Stimulated activated CD4-positive, alpha-beta T cell treated with anti-CD3 and anti-CD28 coated beads, Interleukin-12 subunit alpha, Interleukin-12 subunit beta, amount 100 ng/mL, for 48 hours (primary cell): ENCODE results near the gene GNB5.

ENCODE experiments used
- DNase-seq, 3 donors: peaks; one replicate each; pipeline ENCODE4 v3.0.0-alpha.2; 2020; ENCODE audit warnings: low read depth in 2 of 3, low spot score in 1 of 3

GNB5 gene

DNA sequence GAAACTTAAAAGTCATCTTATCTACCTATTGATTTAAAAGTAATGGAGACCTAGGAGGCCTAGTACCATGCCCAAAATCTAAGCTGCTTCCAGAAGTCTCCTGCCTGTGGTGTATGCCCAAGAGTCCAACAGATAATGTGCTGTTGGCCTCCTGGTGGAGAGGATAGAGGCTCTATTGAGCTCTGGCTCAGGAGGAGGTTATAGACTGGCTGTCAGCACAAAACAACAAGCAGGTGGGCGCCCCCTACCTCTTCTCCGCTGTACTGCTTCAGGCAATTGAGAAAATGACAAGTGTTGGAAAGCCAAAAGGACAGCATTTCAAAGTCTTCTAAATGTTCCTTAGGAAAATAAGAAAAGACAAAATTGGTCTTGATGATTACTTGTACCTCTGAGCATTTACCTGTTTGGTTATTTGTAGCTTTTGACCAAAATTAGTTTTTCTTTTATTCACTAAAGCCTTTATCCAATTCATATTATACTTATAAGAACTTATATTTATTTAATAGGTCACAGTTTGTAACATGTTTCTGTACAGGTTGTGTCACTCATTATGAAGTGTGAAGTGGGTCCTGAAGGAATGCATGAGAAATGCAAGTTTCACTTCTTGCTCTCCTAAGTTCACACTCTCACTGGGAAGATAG lies 17.2 kb upstream of the GNB5 start:
- peak; percentile 61 to 85 (median 63) for DNase-seq

- DNase-seq: no peak
Observed at GRCh38 chr15:52207191-52207590, 16.0 kb upstream of the GNB5 start.

GRCh38 chr15:52206446-52206845 lies 15.3 kb upstream of the GNB5 start:
- no peak for DNase-seq

DNA sequence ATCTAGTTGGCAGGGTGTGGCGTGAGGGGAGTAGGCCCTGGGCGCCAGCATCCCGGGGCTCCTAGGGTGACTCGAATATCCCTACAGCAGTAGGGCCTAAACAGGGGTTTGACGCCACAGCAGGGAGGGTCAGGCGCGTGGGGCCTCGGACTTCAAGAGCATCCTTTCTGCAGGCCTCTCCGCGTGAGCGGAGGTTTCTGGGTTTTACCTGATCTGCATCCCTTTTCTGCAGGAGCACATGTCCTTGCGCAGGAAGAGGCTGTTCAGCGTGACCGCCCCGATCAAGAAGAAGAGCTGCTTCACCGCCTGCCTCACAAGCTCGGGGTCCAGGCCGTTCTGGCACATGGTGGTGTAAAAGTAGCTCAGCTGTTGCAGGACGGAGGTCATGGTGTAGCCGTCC lies 13.5 kb upstream of the GNB5 start:
- DNase-seq: no peak

GRCh38 chr15:52200831-52201365 lies 9.7 kb upstream of the GNB5 start:
- DNase-seq: no peak

- DNase-seq: no peak
Observed at GRCh38 chr15:52199271-52199670, 8.1 kb upstream of the GNB5 start.

GRCh38 chr15:52196891-52197290 lies 5.7 kb upstream of the GNB5 start:
- no peak for DNase-seq

GRCh38 chr15:52193791-52194190 lies 2.6 kb upstream of the GNB5 start:
- DNase-seq: no peak

DNA sequence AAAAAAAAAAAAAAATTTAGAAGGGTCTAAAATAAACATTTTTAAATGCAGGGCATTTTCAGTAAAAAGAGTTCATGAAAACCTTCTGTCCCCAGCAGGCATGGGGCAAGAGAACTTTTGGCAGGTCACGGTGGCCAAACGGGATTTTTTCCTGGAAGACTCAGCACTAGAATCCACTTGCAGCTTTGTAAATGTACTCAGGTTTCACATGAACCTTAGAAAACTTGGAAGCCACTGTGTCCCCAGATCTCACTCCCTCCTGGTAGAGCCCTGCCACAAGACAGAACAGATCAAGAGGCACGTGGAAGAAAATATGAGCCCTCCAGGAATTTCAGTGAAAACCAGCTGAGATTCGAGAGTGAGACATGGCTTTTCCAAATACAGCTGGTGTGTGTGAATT lies 2.1 kb upstream of the GNB5 start:
- DNase-seq: no peak

DNA sequence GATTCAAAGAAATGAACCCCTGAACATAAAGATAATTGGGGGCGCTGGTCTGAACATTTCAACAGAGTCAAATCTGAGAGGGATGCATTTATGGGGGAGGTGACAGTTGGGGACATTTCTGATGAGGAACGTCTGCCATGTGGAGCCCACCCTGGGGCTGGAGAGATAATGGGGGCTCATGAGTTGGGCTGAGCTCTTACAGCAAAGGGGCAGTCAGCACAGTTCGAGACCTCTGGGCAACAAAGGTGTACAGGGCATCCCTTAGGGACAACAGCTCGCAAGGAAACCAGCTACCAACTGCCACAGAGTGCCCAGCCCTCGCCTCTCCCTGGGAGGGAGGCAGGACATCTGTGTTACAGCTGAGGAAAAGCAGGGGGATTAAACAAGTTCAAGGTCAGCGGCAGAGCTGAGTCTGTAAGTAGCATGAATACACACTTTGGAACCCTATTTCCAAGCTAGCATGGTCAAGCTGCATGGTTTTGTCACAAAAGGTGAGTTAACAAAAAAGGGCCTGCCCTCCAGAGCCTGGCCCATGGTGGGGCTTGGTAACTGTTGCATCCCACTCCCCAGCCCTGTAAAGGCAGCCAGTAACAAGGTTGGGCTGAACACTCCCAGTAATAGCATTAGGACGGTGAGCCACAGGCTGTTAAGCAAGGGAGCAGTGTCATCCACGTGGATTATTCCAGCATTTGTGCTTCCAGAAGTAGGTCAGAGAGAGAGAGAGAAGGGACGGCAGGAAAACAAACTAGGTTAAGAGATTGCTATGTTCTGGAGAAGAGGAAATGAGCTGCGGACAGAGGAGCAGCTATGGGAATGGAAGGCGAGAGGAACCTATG lies 4.3 kb downstream of the GNB5 start:
- DNase-seq: no peak

DNA sequence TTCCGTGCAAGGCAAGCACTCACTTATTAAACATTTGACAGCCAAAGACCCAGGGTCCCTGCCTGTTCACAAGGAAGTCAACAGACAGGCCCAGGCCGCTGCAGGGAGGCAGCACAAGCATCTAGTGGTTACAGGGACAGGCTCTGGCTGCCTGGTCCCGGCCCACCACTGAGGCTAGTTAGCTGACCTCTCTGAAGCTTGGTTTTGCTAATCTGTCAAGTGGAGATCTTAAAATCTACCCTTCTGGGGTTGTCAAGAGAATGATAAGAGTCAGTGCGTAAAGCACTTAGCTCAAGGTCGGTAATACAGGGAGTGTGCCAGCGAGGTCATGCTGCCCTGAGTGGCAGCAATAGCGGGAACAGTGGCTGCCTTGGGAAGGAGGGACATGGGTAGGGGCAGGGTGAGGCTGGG lies 6.0 kb downstream of the GNB5 start:
- DNase-seq: no peak

- DNase-seq: no peak
Observed at GRCh38 chr15:52184721-52185120, 6.5 kb downstream of the GNB5 start.

GRCh38 chr15:52183562-52184173 lies 7.5 kb downstream of the GNB5 start:
- no peak for DNase-seq

DNA sequence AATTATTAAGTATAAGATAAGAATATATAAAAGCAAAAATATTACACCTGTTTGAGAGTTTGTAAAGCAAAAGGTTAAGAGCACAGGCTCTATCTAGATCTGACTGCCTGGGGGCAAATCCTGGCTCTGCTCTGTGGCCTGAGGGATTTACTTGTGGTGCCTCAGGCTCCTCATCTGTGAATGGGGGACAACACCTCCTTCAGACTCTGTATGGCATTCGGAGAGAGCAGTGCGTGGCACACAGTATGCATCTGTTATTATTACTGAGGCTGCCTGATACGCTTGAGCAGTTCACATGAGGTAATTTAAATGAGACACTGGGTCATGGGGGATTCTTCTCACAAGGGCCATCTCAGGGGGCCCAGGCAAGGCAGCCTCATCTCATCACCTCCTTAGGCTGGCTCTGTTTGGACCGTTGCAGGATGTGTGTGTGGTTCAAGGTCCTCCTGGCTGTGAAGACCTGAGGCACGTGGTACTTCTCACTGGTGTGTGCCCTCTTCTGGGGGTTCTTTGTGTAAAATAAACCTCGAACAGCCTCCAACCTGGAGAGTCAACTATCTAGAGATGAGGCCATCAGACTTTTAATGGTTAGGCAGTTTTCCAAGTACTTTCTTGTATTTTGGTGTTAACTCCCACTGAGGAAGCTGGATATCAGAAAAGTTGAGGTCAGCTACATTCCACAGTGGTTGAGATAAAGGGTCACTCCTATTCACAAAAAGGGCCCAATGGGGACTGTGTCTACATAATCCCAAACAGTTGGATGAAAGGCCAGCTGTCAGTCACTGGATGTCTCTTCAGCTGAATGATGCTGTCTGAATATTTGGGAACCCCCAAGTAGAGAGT lies 9.0 kb downstream of the GNB5 start:
- DNase-seq: no peak

DNA sequence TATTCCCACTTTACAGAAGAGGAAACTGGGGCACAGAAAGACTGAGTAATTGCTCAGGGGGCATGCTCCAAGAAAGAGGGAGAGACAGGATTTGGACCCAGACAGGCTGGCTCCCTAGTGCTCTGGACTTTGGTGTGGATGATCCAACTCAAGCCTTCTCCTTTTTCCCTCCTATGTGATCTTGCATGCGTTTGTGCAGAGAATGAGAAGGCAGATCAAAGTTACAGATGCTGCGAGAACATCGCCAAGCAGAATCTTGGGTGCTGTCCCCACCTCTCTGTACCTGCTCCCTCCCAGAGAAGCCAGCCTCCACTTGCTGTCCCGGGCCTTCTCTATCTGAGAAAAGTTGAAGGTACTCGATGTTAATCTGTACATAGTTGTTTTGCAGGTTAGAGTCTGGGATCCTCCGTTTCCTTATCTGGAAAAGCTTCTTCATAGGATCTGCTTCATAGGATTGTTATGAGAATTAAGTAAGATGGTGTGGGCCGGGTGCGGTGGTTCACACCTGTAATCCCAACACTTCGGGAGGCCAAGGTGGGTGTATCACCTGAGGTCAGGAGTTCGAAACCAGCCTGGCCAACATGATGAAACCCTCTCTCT lies 10.2 kb downstream of the GNB5 start:
- no peak for DNase-seq

DNA sequence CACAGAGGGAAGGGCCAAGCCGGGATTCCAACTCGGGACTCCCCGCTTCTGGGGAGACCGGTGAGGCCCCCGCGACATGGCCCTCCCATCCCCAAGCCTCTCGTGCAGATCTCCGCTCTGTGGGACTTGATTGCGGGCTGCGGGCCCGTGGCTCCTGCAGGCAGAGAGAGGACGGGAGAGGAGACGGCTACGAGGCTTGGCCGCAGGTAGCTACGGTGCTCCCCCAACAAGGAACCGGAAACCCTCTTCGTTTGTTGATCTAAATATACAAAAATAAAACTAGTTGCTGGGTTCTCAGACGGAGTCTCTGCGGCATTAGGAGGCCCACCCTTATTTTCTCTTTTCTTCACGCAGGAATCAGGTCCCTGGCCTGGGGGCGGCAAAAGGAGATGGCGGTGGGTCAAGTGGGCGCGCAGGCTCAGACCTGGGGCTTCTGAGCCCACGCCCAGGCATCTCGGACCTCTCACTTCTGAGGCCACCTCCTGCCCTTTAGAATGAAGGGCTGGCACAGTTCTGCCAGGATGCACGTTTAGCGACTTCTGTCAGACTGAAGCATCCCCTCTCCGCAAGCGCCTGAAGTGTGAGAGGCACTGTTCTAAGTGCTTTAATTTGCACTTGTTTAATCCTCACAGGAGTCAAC lies 10.9 kb downstream of the GNB5 start:
- DNase-seq: no peak

GRCh38 chr15:52179278-52180195 lies 11.7 kb downstream of the GNB5 start:
- peak; percentile 70 to 85 (median 70) for DNase-seq

DNA sequence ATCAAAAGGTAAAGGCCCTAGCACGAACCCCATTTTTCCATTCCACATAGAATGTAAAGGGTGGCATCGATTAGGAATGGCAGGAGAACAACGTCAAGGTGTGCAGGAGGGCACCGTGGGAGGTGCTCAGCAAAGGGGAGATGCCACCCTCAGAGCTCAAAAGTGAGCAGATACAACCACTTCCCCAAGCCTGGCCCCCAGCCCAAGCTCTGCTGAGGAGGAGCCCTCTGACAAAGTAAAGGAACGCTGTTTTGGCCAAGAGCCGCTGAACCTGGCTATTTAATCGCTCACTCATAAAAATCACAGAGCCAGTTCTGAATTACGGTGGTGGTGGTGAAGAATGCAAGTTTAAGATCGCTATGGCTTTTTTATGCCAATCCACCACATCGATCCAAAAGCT lies 12.4 kb downstream of the GNB5 start:
- DNase-seq: no peak

DNA sequence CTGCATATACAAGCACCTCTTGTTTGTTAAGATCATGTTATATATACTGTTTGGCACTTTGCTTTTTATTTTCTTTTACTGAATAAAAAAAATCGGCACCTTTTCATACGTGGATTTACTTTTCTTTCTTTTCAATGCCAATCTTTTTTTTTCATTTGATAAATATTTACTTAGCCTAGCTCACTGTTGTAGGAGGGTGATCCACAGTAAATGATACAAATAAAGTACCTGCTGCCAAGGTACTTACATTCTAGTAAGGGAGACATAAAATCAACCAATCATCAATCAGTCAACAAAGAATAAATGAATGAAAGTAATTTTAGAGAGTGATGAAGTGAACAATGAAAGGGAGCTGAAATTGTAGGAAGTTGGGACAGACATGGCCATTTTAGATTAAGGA lies 18.3 kb downstream of the GNB5 start:
- no peak for DNase-seq
